Measurements from ENCODE around the gene TVP23B. TPM values are rescaled to one million over a fixed set of nuclear protein-coding genes. Genes with fewer than 3 reads are reported as not detected.
"Not testable (repeated sequence)": the region's sequence is repeated elsewhere in the genome, so short reads cannot be mapped to it uniquely, and the experiment has no call there.

Gene TVP23B
- 19.0 TPM for polyA plus RNA-seq (ENCODE audit: insufficient read length)

GRCh38 chr17:18780991-18781718 is at the start of gene TVP23B:
TVP23B (plus strand) TSS chr17:18781183; CDS start chr17:18781294, 111 bp downstream.
- DNase-seq: peak; percentile 92

- DNase-seq: not testable (repeated sequence)
Observed at GRCh38 chr17:18732438-18732837, 48.5 kb upstream of the TVP23B start.

GRCh38 chr17:18733350-18733749 is 47.6 kb upstream of the TVP23B start:
- not testable (repeated sequence) for DNase-seq

GRCh38 chr17:18739616-18740391 is 41.2 kb upstream of the TVP23B start:
- DNase-seq: not testable (repeated sequence)

GRCh38 chr17:18741228-18741627 is 39.8 kb upstream of the TVP23B start:
- DNase-seq: not testable (repeated sequence)

GRCh38 chr17:18743699-18744421 is 37.1 kb upstream of the TVP23B start, which contains the start of gene FBXW10:
FBXW10 (plus strand) TSS chr17:18744054; CDS start chr17:18744245, 191 bp downstream.
- not testable (repeated sequence) for DNase-seq

GRCh38 chr17:18744726-18745125 is 36.3 kb upstream of the TVP23B start:
- not testable (repeated sequence) for DNase-seq

- peak; percentile 8 for DNase-seq
Observed at GRCh38 chr17:18746551-18746950, 34.4 kb upstream of the TVP23B start.

- not testable (repeated sequence) for DNase-seq
Observed at GRCh38 chr17:18747501-18747900, 33.5 kb upstream of the TVP23B start.

- not testable (repeated sequence) for DNase-seq
Observed at GRCh38 chr17:18750242-18750641, 30.7 kb upstream of the TVP23B start.

- DNase-seq: not testable (repeated sequence)
Observed at GRCh38 chr17:18753829-18754409, 27.1 kb upstream of the TVP23B start.

GRCh38 chr17:18755969-18756368 is 25.0 kb upstream of the TVP23B start:
- DNase-seq: not testable (repeated sequence)

- not testable (repeated sequence) for DNase-seq
Observed at GRCh38 chr17:18757368-18758044, 23.5 kb upstream of the TVP23B start.

GRCh38 chr17:18758344-18758743 is 22.6 kb upstream of the TVP23B start:
- not testable (repeated sequence) for DNase-seq

GRCh38 chr17:18760221-18760620 is 20.8 kb upstream of the TVP23B start:
- DNase-seq: not testable (repeated sequence)

GRCh38 chr17:18770572-18770971 is 10.4 kb upstream of the TVP23B start:
- DNase-seq: not testable (repeated sequence)

GRCh38 chr17:18771066-18771465 is 9.9 kb upstream of the TVP23B start:
- DNase-seq: not testable (repeated sequence)

GRCh38 chr17:18772471-18772870 is 8.5 kb upstream of the TVP23B start:
- DNase-seq: no peak

GRCh38 chr17:18781805-18782204 is 822 bp downstream of the TVP23B start:
- not testable (repeated sequence) for DNase-seq

- not testable (repeated sequence) for DNase-seq
Observed at GRCh38 chr17:18785933-18786332, 5.0 kb downstream of the TVP23B start.

- not testable (repeated sequence) for DNase-seq
Observed at GRCh38 chr17:18786890-18787289, 5.9 kb downstream of the TVP23B start.

GRCh38 chr17:18791402-18791801 is 10.4 kb downstream of the TVP23B start:
- DNase-seq: not testable (repeated sequence)

All from hindlimb muscle (tissue), 1 donor.